ENCODE data around the gene NCR1.

DNA sequence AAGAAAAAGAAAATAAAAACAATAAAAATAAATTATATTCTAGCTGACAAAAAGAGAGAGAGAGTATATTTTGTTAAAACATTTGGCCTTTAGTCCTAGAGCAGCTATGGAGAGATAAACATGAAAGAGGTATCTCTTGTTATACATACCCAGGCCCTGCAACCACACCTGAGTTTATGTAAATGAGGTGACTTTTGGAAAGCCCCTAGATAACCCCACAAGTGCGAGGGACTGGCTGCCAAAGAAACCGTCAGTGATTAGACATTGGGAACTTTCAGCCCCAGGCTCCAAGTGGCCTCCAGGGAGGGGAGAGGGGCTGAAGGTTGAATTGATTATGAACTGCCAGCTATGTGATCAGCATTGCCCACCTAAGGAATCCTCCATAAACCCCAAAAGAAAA is 43.5 kb downstream of the NCR1 start:
- TF ChIP-seq, protein P1, sequence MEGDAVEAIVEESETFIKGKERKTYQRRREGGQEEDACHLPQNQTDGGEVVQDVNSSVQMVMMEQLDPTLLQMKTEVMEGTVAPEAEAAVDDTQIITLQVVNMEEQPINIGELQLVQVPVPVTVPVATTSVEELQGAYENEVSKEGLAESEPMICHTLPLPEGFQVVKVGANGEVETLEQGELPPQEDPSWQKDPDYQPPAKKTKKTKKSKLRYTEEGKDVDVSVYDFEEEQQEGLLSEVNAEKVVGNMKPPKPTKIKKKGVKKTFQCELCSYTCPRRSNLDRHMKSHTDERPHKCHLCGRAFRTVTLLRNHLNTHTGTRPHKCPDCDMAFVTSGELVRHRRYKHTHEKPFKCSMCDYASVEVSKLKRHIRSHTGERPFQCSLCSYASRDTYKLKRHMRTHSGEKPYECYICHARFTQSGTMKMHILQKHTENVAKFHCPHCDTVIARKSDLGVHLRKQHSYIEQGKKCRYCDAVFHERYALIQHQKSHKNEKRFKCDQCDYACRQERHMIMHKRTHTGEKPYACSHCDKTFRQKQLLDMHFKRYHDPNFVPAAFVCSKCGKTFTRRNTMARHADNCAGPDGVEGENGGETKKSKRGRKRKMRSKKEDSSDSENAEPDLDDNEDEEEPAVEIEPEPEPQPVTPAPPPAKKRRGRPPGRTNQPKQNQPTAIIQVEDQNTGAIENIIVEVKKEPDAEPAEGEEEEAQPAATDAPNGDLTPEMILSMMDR (conservative IDR thresholded peaks at IDR 0.05) = no peak
- TF ChIP-seq EZH2 (IDR thresholded peaks at IDR 0.05; ENCODE audit: low read depth) = no peak

Data from PC-9 (cell line).